Activated naive CD4-positive, alpha-beta T cell treated with anti-CD3 and anti-CD28 coated beads, Interleukin-2, amount 50 U/mL, for 72 hours (primary cell): ENCODE data around the gene STH. TPM values are rescaled to one million over a fixed set of nuclear protein-coding genes. Genes with fewer than 3 reads are reported as not detected.

Experiments
- ATAC-seq, 2 donors: fragments of 150-1000 bp; cut with Tn5 transposase; 2 replicates each; pipeline ENCODE4 v1.10.0; 2021; ENCODE audit warnings: mild to moderate bottlenecking in 2 of 2, moderate library complexity in 2 of 2
- DNase-seq, 2 donors: peaks; one replicate each; pipeline ENCODE4 v3.0.0; 2021 to 2022; ENCODE audit warnings: low spot score in 2 of 2
- H3K27ac Mint-ChIP-seq, 2 donors: one replicate each; pipeline ENCODE4 v1.8.0; 2022; ENCODE audit warnings: mild to moderate bottlenecking in 2 of 2, mixed read lengths in 2 of 2
- H3K36me3 Mint-ChIP-seq, 2 donors: one replicate each; pipeline ENCODE4 v1.8.0; 2022; ENCODE audit warnings: mixed read lengths in 2 of 2
- H3K9me3 Mint-ChIP-seq, 2 donors: one replicate each; pipeline ENCODE4 v1.8.0; 2022; ENCODE audit warnings: mixed read lengths in 2 of 2
- total RNA-seq, 2 donors: library from RNA; stranded (reverse); gene quantifications; one replicate each; pipeline ENCODE4 v1.2.3, GENCODE V29; 2022

Gene STH
- total RNA-seq, 2 donors from 2014 or later = not detected

- Mint-ChIP-seq H3K9me3 (no peaks in the 10 kb centered on the region), H3K27ac (no peak overlapping the region), H3K36me3 (no peaks in the 10 kb centered on the region)
- ATAC-seq (no peak), DNase-seq (no peak)
These were observed 35.2 kb upstream of the STH start for GRCh38 chr17:45963889-45964288.

- no peak for ATAC-seq
- H3K36me3 Mint-ChIP-seq = no peaks in the 10 kb centered on the region
- peaks cover 0 to 2% of the 10 kb centered on the region in 2 donors for H3K9me3 Mint-ChIP-seq
- DNase-seq = no peak
- no peak overlapping the region for H3K27ac Mint-ChIP-seq
These were observed 34.4 kb upstream of the STH start for GRCh38 chr17:45964634-45965033.

- Mint-ChIP-seq H3K36me3 (no peaks in the 10 kb centered on the region), H3K27ac (no peak overlapping the region), H3K9me3 (peaks cover 0 to 5% of the 10 kb centered on the region in 2 donors)
- DNase-seq (no peak), ATAC-seq (no peak)
These were observed 33.2 kb upstream of the STH start for GRCh38 chr17:45965812-45966211.

GRCh38 chr17:45966606-45967280 lies 32.3 kb upstream of the STH start:
- no peaks in the 10 kb centered on the region for H3K36me3 Mint-ChIP-seq

GRCh38 chr17:45967378-45967777 lies 31.7 kb upstream of the STH start:
- ATAC-seq = no peak

More at GRCh38 chr17:45966606-45967280, 32.3 kb upstream of the STH start:
- ATAC-seq (no peak), DNase-seq (no peak)
- H3K9me3 Mint-ChIP-seq = peaks cover 0 to 5% of the 10 kb centered on the region in 2 donors
- H3K27ac Mint-ChIP-seq = no peak overlapping the region

GRCh38 chr17:45968732-45969131 lies 30.3 kb upstream of the STH start:
- H3K36me3 Mint-ChIP-seq = peaks cover 0 to 6% of the 10 kb centered on the region in 2 donors
- H3K9me3 Mint-ChIP-seq = peaks cover 5 to 9% of the 10 kb centered on the region in 2 donors
- ATAC-seq = no peak
- DNase-seq = no peak
- H3K27ac Mint-ChIP-seq = no peak overlapping the region

More at GRCh38 chr17:45967378-45967777, 31.7 kb upstream of the STH start:
- H3K27ac Mint-ChIP-seq = no peak overlapping the region
- peaks cover 2 to 8% of the 10 kb centered on the region in 2 donors for H3K9me3 Mint-ChIP-seq
- DNase-seq = no peak
- peaks cover 0 to 2% of the 10 kb centered on the region in 2 donors for H3K36me3 Mint-ChIP-seq

GRCh38 chr17:45969726-45970125 lies 29.3 kb upstream of the STH start:
- H3K27ac Mint-ChIP-seq = no peak overlapping the region
- peaks cover 5 to 9% of the 10 kb centered on the region in 2 donors for H3K9me3 Mint-ChIP-seq
- DNase-seq (no peak), ATAC-seq (no peak)
- peaks cover 0 to 6% of the 10 kb centered on the region in 2 donors for H3K36me3 Mint-ChIP-seq

- no peak for DNase-seq
- Mint-ChIP-seq H3K27ac (no peak overlapping the region), H3K9me3 (peaks cover 5 to 9% of the 10 kb centered on the region in 2 donors), H3K36me3 (peaks cover 0 to 6% of the 10 kb centered on the region in 2 donors)
- no peak for ATAC-seq
These were observed 28.4 kb upstream of the STH start for GRCh38 chr17:45970659-45971058.

- Mint-ChIP-seq H3K27ac (no peak overlapping the region), H3K36me3 (peaks cover 0 to 6% of the 10 kb centered on the region in 2 donors), H3K9me3 (peaks cover 5 to 9% of the 10 kb centered on the region in 2 donors)
- no peak for ATAC-seq
- DNase-seq = no peak
These were observed 27.3 kb upstream of the STH start for GRCh38 chr17:45971698-45972141.

GRCh38 chr17:45972531-45972930 lies 26.5 kb upstream of the STH start:
- no peak for ATAC-seq
- no peak overlapping the region for H3K27ac Mint-ChIP-seq
- DNase-seq = no peak
- H3K36me3 Mint-ChIP-seq = peaks cover 0 to 6% of the 10 kb centered on the region in 2 donors
- H3K9me3 Mint-ChIP-seq = peaks cover 5 to 9% of the 10 kb centered on the region in 2 donors

- DNase-seq (no peak), ATAC-seq (no peak)
- Mint-ChIP-seq H3K27ac (no peak overlapping the region), H3K9me3 (peaks cover 5 to 9% of the 10 kb centered on the region in 2 donors), H3K36me3 (peaks cover 0 to 6% of the 10 kb centered on the region in 2 donors)
These were observed 25.8 kb upstream of the STH start for GRCh38 chr17:45973099-45973780.

- no peak overlapping the region for H3K27ac Mint-ChIP-seq
- DNase-seq (no peak), ATAC-seq (no peak)
- peaks cover 0 to 6% of the 10 kb centered on the region in 2 donors for H3K36me3 Mint-ChIP-seq
- H3K9me3 Mint-ChIP-seq = peaks cover 5 to 9% of the 10 kb centered on the region in 2 donors
These were observed 24.8 kb upstream of the STH start for GRCh38 chr17:45973946-45974859.

- H3K36me3 Mint-ChIP-seq = peaks cover 0 to 6% of the 10 kb centered on the region in 2 donors
- H3K9me3 Mint-ChIP-seq = peaks cover 4 to 5% of the 10 kb centered on the region in 2 donors
- ATAC-seq (no peak), DNase-seq (no peak)
- H3K27ac Mint-ChIP-seq = no peak overlapping the region
These were observed 24.0 kb upstream of the STH start for GRCh38 chr17:45974916-45975630.

- no peak overlapping the region for H3K27ac Mint-ChIP-seq
- H3K36me3 Mint-ChIP-seq = peaks cover 0 to 6% of the 10 kb centered on the region in 2 donors
- peaks cover 4 to 5% of the 10 kb centered on the region in 2 donors for H3K9me3 Mint-ChIP-seq
- no peak for ATAC-seq
- no peak for DNase-seq
These were observed 23.3 kb upstream of the STH start for GRCh38 chr17:45975640-45976295.

- H3K36me3 Mint-ChIP-seq = peaks cover 0 to 6% of the 10 kb centered on the region in 2 donors
- DNase-seq = no peak
- no peak for ATAC-seq
- no peak overlapping the region for H3K27ac Mint-ChIP-seq
- H3K9me3 Mint-ChIP-seq = peaks cover 4 to 5% of the 10 kb centered on the region in 2 donors
These were observed 22.7 kb upstream of the STH start for GRCh38 chr17:45976391-45976754.
